Activated naive CD8-positive, alpha-beta T cell treated with anti-CD3 and anti-CD28 coated beads, Interleukin-2, amount 50 U/mL, for 24 hours (primary cell): ENCODE results near the gene SACM1L.
A peak's percentile ranks its signal among the peaks of the same experiment; 100 is the strongest.

ENCODE experiments used
- ATAC-seq: fragments of 150-1000 bp; cut with Tn5 transposase; one replicate; pipeline ENCODE4 v1.10.0; 2021
- DNase-seq: peaks from one replicate; pipeline ENCODE4 v3.0.0; 2021
- H3K27ac Mint-ChIP-seq: one replicate; pipeline ENCODE4 v1.8.0; 2021; ENCODE audit warnings: mild to moderate bottlenecking, mixed read lengths
- H3K27me3 Mint-ChIP-seq: one replicate; pipeline ENCODE4 v1.8.0; 2021; ENCODE audit warnings: mixed read lengths
- H3K36me3 Mint-ChIP-seq: one replicate; pipeline ENCODE4 v1.8.0; 2021; ENCODE audit warnings: low read depth, mixed read lengths
- H3K4me1 Mint-ChIP-seq: one replicate; pipeline ENCODE4 v1.8.0; 2021; ENCODE audit warnings: mixed read lengths
- H3K4me3 Mint-ChIP-seq: one replicate; pipeline ENCODE4 v1.8.0; 2021; ENCODE audit warnings: mild to moderate bottlenecking, moderate library complexity, mixed read lengths
- H3K9me3 Mint-ChIP-seq: one replicate; pipeline ENCODE4 v1.8.0; 2021; ENCODE audit warnings: mixed read lengths

SACM1L gene

DNA sequence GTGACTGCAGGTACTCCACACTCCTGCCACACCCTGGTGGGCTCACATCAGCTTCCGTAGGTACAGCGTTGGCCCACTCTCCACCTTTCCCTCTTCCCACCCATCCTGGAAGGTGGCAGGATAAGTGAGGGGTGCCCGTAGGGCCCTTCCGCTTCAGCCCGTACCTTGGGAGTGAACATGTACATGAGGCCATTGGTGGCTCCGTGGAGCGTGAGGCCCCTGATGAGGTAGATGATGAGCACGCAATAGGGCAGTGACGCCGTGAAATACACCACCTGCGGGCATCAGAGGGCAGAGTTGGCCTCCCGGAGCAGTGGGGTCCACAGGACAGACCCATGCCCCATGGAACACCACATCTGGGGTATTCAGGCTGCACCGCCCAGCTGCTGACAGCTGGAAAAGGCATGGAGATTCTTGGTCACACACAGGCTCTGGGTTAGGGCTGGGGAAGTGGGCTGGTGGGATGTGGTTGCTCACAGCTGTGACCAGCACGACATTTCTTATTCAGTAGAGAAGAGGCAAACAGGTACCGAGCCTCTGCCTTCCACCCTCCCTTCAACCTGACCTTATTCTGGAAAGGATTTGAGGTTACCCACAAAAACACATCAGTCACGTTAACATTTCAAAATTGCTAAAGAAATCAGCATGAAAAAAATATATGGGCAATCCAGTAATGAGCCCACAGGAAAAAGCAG lies 83.3 kb downstream of the SACM1L start:
- H3K36me3 Mint-ChIP-seq, result no peaks in the 10 kb centered on the region
- peaks cover 29% of the 10 kb centered on the region for H3K27me3 Mint-ChIP-seq
- peak; percentile 27 for DNase-seq
- peaks cover 14% of the 10 kb centered on the region for H3K4me1 Mint-ChIP-seq
- peak; percentile 86 for ATAC-seq
- no peak overlapping the region for H3K4me3 Mint-ChIP-seq
- peak overlapping the region; percentile 60 for H3K27ac Mint-ChIP-seq
- H3K9me3 Mint-ChIP-seq, result peaks cover 3% of the 10 kb centered on the region

- Mint-ChIP-seq H3K4me3 (no peak overlapping the region), H3K9me3 (no peaks in the 10 kb centered on the region), H3K27me3 (peaks cover 28% of the 10 kb centered on the region), H3K27ac (peak overlapping the region; percentile 60), H3K4me1 (peaks cover 14% of the 10 kb centered on the region), H3K36me3 (no peaks in the 10 kb centered on the region)
- ATAC-seq, result no peak
- no peak for DNase-seq
These were observed 83.9 kb downstream of the SACM1L start for GRCh38 chr3:45773072-45773471.

DNA sequence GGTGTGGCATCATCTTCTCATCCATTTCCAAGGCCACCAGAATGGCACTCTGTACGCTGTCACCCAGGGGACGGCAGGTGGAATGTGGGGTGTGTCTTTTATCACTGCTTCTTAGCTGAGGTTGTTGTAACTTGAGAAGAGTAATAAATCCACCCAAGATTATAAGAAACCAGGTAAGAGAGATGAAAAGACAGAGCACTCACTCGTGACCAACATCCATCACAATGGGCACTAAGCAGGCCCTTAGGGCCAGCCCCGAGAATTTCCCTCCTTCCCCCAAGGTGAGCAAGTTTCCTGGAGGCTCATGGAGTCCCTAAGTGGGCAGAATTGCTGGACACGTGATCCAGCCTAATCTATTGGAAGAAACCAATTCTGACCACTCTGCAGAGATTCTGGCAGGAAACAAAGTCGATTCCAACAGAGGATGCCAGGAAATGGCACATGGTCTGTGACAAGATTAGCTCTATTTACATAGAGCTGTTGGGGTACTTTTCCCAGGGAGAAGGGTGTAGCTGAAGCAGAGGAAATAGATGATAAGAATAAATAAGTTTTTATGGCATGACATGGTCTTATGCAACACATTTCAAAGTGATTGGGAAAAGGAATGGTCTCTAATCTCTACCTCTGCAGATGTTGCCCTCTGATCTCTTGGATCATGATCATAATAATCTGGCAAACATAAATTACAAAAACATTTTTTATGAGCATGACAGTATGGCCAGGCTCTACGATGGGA lies 84.7 kb downstream of the SACM1L start:
- Mint-ChIP-seq H3K9me3 (no peaks in the 10 kb centered on the region), H3K27ac (no peak overlapping the region), H3K4me1 (peaks cover 14% of the 10 kb centered on the region), H3K4me3 (no peak overlapping the region), H3K36me3 (no peaks in the 10 kb centered on the region), H3K27me3 (peaks cover 21% of the 10 kb centered on the region)
- ATAC-seq (no peak), DNase-seq (no peak)

GRCh38 chr3:45774581-45775521 lies 85.7 kb downstream of the SACM1L start:
- H3K27ac Mint-ChIP-seq, result no peak overlapping the region
- DNase-seq (no peak), ATAC-seq (no peak)
- peaks cover 14% of the 10 kb centered on the region for H3K4me1 Mint-ChIP-seq
- H3K4me3 Mint-ChIP-seq, result no peak overlapping the region
- H3K27me3 Mint-ChIP-seq, result peaks cover 13% of the 10 kb centered on the region
- H3K9me3 Mint-ChIP-seq, result no peaks in the 10 kb centered on the region
- no peaks in the 10 kb centered on the region for H3K36me3 Mint-ChIP-seq

DNA sequence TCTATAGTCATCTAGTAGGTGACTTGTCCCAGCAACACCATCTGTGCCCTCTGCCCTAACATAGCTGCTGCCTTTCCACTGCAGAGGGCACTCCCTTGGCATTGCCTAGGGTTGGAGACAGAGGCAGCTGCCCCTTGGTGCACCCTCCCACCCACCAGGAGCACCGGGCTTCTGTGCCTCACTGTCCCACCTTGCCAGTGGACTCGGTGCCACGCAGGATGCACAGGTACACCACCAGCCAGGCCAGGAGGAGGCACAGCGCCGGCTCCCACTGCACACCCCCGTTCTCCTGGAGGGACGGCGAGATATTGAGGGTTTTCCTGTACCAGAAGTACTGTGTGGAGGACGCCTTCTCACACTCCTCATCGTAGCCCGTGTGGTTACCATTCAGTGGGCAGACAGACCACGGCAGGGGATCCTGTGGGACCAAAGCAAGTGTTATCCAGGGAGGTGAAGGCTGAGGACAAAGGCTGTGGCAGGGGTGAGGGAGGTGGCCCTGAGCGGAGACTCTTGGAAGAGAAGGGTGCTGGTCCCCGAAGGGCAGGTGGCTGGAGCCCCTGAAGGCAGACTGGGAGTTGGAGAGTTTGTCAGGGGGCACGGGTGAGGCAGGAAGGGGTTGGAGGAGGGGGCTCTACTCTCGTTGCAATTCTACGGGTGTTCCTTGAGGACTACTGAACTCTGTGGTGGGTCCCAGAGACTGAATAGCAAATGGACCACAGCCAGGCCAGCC lies 86.5 kb downstream of the SACM1L start:
- peaks cover 14% of the 10 kb centered on the region for H3K4me1 Mint-ChIP-seq

GRCh38 chr3:45776301-45776595 lies 87.1 kb downstream of the SACM1L start:
- Mint-ChIP-seq H3K4me1 (peaks cover 14% of the 10 kb centered on the region), H3K9me3 (no peaks in the 10 kb centered on the region), H3K36me3 (no peaks in the 10 kb centered on the region), H3K4me3 (no peak overlapping the region), H3K27ac (no peak overlapping the region), H3K27me3 (peaks cover 10% of the 10 kb centered on the region)
- DNase-seq (no peak), ATAC-seq (no peak)

More for the DNA sequence above, 86.5 kb downstream of the SACM1L start:
- Mint-ChIP-seq H3K27me3 (peaks cover 9% of the 10 kb centered on the region), H3K9me3 (no peaks in the 10 kb centered on the region), H3K4me3 (no peak overlapping the region), H3K36me3 (no peaks in the 10 kb centered on the region), H3K27ac (no peak overlapping the region)
- ATAC-seq (no peak), DNase-seq (no peak)

DNA sequence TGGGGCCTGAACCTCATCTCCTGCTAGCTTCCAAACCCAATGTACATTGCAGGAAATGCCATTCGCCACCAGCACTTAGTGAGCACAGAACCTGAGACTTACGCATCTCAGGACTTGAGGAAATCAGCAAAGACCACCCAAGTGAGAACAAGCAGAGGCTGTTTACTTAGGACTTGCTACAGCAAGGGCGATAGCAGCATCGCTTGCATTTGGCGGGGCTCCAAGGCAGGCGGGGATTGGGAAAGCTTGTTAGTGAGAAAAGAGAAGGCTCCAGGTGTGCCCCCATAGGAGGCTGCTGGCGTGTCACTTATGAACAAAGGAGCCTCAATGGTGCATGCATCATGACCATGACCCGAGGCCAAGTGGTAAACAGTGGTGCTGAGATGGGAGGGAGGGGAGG lies 87.4 kb downstream of the SACM1L start:
- Mint-ChIP-seq H3K4me3 (no peak overlapping the region), H3K27ac (no peak overlapping the region), H3K4me1 (peaks cover 14% of the 10 kb centered on the region), H3K9me3 (no peaks in the 10 kb centered on the region), H3K36me3 (no peaks in the 10 kb centered on the region), H3K27me3 (peaks cover 9% of the 10 kb centered on the region)
- DNase-seq (no peak), ATAC-seq (no peak)

- no peak for ATAC-seq
- H3K4me1 Mint-ChIP-seq, result peaks cover 11% of the 10 kb centered on the region
- peaks cover 5% of the 10 kb centered on the region for H3K27me3 Mint-ChIP-seq
These were observed 88.0 kb downstream of the SACM1L start for GRCh38 chr3:45777111-45777745.

DNA sequence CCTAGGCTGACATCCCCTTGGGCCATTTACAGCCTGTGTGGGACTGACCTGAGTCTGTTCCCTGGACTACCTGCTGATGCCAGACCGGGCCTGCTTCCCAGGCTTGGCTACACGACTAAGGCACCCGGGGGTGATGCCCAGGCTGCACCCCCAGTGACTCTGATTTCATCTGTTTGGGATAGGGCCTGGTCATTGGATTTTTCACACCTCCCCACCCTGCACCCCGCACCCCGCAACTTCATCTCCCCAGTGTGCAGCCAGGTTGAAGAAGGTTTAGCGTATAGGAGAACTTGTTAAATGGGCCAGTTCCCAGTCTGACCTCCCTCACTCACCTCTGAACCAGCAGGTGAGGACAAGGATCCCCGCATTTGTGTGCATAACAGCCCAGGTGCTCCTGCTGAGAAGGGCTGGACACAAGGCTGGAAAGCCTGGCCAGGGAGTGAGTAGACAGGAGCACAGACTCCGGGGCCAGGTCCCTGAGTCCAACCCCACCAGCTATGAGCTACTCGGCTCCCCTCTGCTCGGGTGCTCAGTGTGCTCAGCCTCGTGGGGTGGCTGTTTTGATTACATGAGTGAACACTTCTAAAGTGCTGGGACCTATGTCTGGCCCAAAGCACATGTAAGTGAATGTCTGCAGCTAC lies 88.7 kb downstream of the SACM1L start:
- Mint-ChIP-seq H3K9me3 (no peaks in the 10 kb centered on the region), H3K4me1 (peaks cover 5% of the 10 kb centered on the region), H3K27ac (no peak overlapping the region), H3K4me3 (no peak overlapping the region), H3K36me3 (no peaks in the 10 kb centered on the region), H3K27me3 (peaks cover 5% of the 10 kb centered on the region)
- DNase-seq (no peak), ATAC-seq (no peak)

More at GRCh38 chr3:45777111-45777745, 88.0 kb downstream of the SACM1L start:
- DNase-seq, result no peak
- Mint-ChIP-seq H3K36me3 (no peaks in the 10 kb centered on the region), H3K27ac (no peak overlapping the region), H3K4me3 (no peak overlapping the region), H3K9me3 (no peaks in the 10 kb centered on the region)

DNA sequence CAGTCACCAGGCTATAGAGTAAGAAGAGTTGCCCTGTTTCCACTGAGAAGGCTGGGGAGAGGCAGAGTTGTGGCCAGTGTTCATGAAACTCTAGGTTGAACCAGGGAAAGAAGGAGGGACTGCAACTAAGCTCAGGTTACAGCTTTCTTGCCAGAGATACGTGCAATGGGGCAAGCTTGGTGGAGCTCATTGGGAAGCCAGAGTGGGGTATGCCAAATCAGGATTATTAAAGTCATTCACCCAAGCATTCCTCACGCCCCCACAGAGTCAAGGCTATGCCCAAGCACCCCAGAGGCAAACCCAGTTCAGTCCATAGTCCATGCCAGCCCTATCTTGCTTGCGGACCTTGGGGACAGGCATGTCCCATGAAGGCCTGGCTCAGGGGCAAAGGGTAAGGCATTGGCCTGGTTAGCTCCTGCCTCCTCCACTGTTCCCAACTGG lies 89.6 kb downstream of the SACM1L start:
- Mint-ChIP-seq H3K4me1 (no peaks in the 10 kb centered on the region), H3K4me3 (no peak overlapping the region), H3K27me3 (peaks cover 3% of the 10 kb centered on the region), H3K27ac (no peak overlapping the region), H3K9me3 (no peaks in the 10 kb centered on the region), H3K36me3 (no peaks in the 10 kb centered on the region)
- DNase-seq (no peak), ATAC-seq (no peak)

DNA sequence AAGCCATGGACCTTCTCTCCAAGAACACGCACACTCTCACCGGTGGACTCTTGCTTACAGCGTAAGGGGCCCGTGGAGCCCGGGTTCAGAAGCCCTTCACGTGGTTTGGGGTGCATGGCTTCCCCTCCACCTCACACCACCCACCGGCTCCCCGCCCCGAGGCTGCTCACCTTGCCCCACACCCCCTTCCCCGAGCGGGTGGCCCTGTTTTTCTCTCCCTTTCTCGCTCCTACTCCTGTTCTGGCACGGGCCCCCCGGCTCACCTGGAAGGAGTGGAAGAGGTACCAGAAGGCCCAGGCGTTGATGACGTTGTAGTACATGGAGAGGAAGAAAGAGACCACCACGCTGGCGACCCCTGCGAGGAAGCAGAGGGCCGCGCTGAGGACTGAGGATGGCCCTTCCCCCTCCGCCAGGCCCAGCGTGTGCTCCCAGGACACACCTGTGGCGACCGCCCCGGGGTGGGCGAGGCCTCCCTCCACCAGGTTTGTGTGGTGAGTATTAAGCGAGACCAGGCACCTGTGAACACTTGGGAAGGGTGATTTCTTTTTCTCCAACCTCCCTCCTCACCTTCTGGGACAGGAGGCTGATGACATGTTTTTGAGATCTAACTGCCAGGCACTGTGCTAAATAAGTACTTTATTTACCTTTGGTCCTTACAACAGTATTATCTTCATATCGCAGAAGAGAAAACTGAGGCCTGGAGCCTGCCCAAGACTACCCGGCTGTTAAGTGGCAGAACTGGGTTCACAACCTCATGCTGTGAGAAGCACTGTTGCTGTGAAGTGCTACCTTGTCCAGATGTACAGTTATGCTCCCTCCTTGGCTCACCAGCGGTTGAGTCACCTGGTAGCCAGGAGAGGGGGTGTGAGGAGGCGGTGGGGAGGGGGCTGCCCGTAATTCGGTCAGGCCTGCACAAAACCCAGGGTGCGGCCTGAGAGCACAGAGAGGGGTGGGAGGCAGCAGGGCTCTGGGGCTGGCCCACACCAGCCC lies 90.8 kb downstream of the SACM1L start:
- Mint-ChIP-seq H3K4me3 (no peak overlapping the region), H3K27me3 (peaks cover 1% of the 10 kb centered on the region), H3K27ac (no peak overlapping the region), H3K4me1 (no peaks in the 10 kb centered on the region), H3K9me3 (no peaks in the 10 kb centered on the region), H3K36me3 (no peaks in the 10 kb centered on the region)
- ATAC-seq (no peak), DNase-seq (no peak)

DNA sequence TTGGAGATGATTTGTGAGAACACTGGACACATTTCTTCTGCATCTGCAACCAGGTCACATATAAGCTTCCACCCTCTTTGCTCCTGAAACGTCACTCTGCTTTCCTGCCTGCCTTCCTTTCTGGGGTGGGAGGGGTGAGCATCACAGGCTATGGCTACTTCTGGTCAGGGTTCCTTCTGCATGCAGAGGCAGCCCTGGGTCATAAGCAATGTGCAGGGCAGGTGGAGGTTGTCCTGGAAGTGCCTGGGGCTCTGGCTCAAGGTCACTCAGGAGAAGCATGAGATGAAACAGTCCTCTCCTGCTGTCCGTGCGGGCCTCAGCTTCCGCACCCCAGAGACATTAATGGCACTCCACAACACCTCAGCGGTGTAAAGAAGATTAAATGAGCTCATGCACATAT lies 92.1 kb downstream of the SACM1L start:
- H3K36me3 Mint-ChIP-seq, result no peaks in the 10 kb centered on the region
- no peaks in the 10 kb centered on the region for H3K4me1 Mint-ChIP-seq
- no peak overlapping the region for H3K27ac Mint-ChIP-seq
- ATAC-seq, result no peak
- H3K27me3 Mint-ChIP-seq, result peaks cover 1% of the 10 kb centered on the region
- no peaks in the 10 kb centered on the region for H3K9me3 Mint-ChIP-seq
- H3K4me3 Mint-ChIP-seq, result no peak overlapping the region
- no peak for DNase-seq
